Lower leg skin (tissue), 4 donors: ENCODE measurements around the gene CALY. TPM values are rescaled to one million over a fixed set of nuclear protein-coding genes. Genes with fewer than 3 reads are reported as not detected.

Source experiments
- DNase-seq, 2 donors: peaks; one replicate each; pipeline ENCODE4 v3.0.0-alpha.2; 2019; ENCODE audit warnings: low spot score in 2 of 2
- H3K4me3 ChIP-seq: fragments of 200-600 bp; sonication (generic); 2 replicates; pipeline ENCODE4 v1.5.1; 2017; ENCODE audit warnings: mild to moderate bottlenecking, low read depth; ENCODE audit not compliant: poor library complexity, severe bottlenecking
- POLR2A ChIP-seq, 2 donors: fragments of 450-650 bp; IDR thresholded peaks; one replicate each; pipeline ENCODE4 v1.6.1; 2016 to 2017; ENCODE audit warnings: antibody characterized with exemption in 2 of 2, mild to moderate bottlenecking in 1 of 2, moderate library complexity in 1 of 2
- WGBS, 2 donors: methylation state at CpG; one replicate each; pipeline ENCODE4 v1.1.5; 2018; 5-methylcytosine and 5-hydroxymethylcytosine counted together
- intact Hi-C: fragments of 100-400 bp; cut with DNase I; formaldehyde crosslinking; loops from one replicate; pipeline ENCODE4 v1.15.0; 2023; ENCODE audit warnings: low total_unique reads
- microRNA-seq, 2 donors: library from miRNA; unstranded; fragments of <30 nt; microRNA quantifications; one replicate each; pipeline ENCODE4, GENCODE V29; 2016; ENCODE audit warnings: borderline replicate concordance in 2 of 2, borderline number of aligned reads in 1 of 2
- total RNA-seq, 4 donors: library from RNA; depleted of rRNA; stranded (reverse); fragments of >200 nt; gene quantifications; one replicate each; pipeline ENCODE4 v1.1.0, GENCODE V29; 2016
- TF ChIP-seq, protein P1 (sequence below), 3 donors: fragments of 450-650 bp; IDR thresholded peaks; one replicate each; pipeline ENCODE4 v1.5.1; 2016; ENCODE audit warnings: antibody characterized with exemption in 3 of 3, mild to moderate bottlenecking in 3 of 3, moderate library complexity in 2 of 3

Gene CALY
- total RNA-seq, 4 donors from 2014 or later = not detected

DNA sequence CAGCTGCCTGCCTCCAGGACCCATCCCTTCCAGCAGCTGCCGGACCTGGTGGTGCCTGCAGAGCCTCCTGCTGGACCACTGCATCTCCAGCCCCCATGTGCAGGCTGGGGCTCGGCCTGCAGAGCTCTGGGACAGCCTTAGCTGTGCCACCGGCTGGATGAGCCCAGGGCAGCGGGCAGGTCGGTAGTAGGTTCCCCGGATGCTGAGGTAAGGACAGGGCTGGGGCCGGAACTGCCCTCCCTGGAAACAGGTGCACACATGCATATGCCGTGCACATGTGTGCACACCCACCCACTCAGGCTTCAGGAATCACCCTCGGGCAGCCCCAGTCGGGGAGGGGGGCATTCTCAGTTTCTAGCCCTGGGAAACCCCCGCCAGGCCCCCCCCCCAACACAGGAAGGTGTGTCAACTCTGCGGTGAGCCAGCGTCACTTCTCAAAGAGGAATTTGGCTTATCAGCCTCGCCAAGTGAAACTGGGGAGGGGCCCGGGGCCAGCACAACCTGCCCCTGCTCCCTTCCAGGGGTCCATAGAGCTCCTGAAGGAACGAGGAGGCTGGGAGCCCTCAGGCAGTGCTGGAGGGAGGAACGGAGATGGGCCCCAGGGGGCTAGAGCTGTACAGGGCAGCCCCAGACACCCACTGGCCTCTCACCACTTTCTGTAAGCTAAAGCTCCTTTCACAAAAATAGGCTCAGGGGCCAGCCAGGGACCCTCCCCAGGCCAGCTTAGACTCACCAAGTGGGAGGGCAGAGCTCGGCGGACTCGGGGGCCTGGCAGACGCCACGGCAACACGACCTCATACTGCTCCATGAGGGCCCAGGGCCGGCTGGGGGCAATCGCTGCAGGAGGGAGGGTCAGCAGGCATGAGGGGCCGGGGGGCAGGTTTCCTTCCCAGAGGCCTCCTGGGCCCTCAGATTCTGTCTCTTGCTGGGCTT lies 61.7 kb downstream of the CALY start:
- WGBS, 2 donors = 28 to 29% methylated on average over 11 to 24 of the region's 26 CpGs
- H3K4me3 ChIP-seq = no peak overlapping the region
- intact Hi-C loops = no loop called here
- TF ChIP-seq POLR2A (IDR thresholded peaks at IDR 0.05) = no peak
- TF ChIP-seq, protein P1, sequence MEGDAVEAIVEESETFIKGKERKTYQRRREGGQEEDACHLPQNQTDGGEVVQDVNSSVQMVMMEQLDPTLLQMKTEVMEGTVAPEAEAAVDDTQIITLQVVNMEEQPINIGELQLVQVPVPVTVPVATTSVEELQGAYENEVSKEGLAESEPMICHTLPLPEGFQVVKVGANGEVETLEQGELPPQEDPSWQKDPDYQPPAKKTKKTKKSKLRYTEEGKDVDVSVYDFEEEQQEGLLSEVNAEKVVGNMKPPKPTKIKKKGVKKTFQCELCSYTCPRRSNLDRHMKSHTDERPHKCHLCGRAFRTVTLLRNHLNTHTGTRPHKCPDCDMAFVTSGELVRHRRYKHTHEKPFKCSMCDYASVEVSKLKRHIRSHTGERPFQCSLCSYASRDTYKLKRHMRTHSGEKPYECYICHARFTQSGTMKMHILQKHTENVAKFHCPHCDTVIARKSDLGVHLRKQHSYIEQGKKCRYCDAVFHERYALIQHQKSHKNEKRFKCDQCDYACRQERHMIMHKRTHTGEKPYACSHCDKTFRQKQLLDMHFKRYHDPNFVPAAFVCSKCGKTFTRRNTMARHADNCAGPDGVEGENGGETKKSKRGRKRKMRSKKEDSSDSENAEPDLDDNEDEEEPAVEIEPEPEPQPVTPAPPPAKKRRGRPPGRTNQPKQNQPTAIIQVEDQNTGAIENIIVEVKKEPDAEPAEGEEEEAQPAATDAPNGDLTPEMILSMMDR (IDR thresholded peaks at IDR 0.05) = no peak
- no peak for DNase-seq

Small RNA genes within 50 kb of the gene (microRNA-seq; reads per million reads assigned to microRNA genes)
- 0 to 0.57 reads per million in 2 donors for gene MIR3944

Other genes with a start within 250 kb of the CALY start
- not detected for gene ADGRA1, start 249.0 kb downstream of the CALY start, total RNA-seq
- gene KNDC1, start 176.7 kb downstream of the CALY start, total RNA-seq = under 1 TPM; 0.19 to 0.59 (median 0.39) TPM
- not detected for gene UTF1, start 106.7 kb downstream of the CALY start, total RNA-seq
- gene VENTX, start 99.0 kb downstream of the CALY start, total RNA-seq = under 1 TPM in 2 of 4 donors, not detected in 2; 0.42 to 0.65 TPM
- gene ADAM8, start 60.0 kb downstream of the CALY start, total RNA-seq = 1 to 10 TPM; 3.3 to 5.9 (median 4.6) TPM
- 10 to 100 TPM; 41.1 to 75.7 (median 43.5) TPM for gene TUBGCP2, start 28.0 kb downstream of the CALY start, total RNA-seq
- gene ZNF511, start 28.0 kb downstream of the CALY start, total RNA-seq = 10 to 100 TPM; 15.8 to 30.3 (median 22.0) TPM
- gene PRAP1, start 10.5 kb upstream of the CALY start, total RNA-seq = not detected
- gene FUOM, start 21.1 kb upstream of the CALY start, total RNA-seq = 10 to 100 TPM; 11.1 to 15.8 (median 15.0) TPM
- 10 to 100 TPM; 40.0 to 85.7 (median 61.8) TPM for gene ECHS1, start 36.5 kb upstream of the CALY start, total RNA-seq
- 10 to 100 TPM in 3 of 4 donors, 1 to 10 TPM in 1; 8.1 to 21.8 (median 14.4) TPM for gene PAOX, start 42.4 kb upstream of the CALY start, total RNA-seq
- gene MTG1, start 57.3 kb upstream of the CALY start, total RNA-seq = 10 to 100 TPM; 16.4 to 36.0 (median 25.6) TPM
- under 1 TPM in 2 of 4 donors, not detected in 2; 0.13 to 0.19 TPM for gene SPRN, start 87.7 kb upstream of the CALY start, total RNA-seq
- 1 to 10 TPM in 3 of 4 donors, under 1 TPM in 1; 0.80 to 2.2 (median 1.6) TPM for gene SCART1, start 117.0 kb upstream of the CALY start, total RNA-seq
- gene CYP2E1, start 190.5 kb upstream of the CALY start, total RNA-seq = 10 to 100 TPM; 15.2 to 68.5 (median 20.3) TPM
- gene SYCE1, start 228.7 kb upstream of the CALY start, total RNA-seq = 1 to 10 TPM in 1 of 4 donors, not detected in 3; 3.5 TPM